ENCODE measurements around the gene PUM2.
"Not testable (repeated sequence)": the region's sequence is repeated elsewhere in the genome, so short reads cannot be mapped to it uniquely, and the experiment has no call there.

Gene PUM2

DNA sequence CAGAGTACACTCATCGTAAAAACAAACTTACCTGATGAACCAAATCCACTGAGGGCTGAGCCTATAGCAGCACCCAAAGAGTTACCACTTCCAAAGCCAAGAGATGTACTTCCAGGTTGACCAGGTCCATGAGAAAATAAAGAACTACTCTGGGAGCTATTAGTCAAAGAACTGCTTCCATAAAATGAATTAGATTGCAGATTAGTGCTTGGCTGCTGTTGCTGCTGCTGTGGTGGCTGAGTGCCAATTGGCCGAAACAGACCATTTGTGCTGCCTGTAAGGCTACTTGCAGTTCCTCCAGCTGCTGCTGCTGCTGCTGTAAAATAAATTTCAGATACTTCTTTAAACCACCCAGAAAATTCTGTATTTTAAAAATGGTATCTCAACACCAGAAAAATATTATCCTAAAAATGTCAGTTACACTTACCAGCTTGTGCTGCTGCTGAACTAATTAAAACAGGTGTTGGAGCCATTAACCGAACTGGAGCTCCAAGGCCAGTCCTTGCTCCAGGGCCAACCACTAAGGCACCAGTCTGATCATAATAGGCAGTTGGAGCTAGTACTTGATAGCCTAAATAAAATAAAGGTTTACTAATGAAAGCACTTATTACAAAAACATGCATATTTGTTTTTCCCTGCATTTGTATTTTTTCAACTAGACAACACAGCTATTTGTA is 67.6 kb downstream of the PUM2 start:
- no peak for DNase-seq

- no peak for DNase-seq
Observed at GRCh38 chr2:20281876-20282275, 68.8 kb downstream of the PUM2 start.

DNA sequence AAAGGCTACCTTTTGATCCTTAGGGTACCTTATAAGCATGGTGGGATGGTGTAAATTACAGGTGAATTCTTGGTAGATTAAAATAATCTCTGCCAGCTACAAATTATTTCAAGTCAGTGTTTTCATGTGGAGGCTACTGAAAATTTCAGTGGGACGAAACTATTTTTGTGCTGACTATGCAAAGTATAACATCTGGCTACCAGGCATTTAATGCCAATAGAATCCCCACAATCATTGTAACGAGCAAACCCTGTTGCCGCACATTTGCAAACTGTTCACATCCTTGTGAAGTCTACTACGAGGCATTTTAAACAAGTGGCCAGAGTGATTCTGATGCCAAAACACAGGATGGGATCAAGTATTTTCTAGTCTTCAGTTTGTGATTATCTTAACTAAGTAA is 77.6 kb downstream of the PUM2 start:
- DNase-seq: no peak

DNA sequence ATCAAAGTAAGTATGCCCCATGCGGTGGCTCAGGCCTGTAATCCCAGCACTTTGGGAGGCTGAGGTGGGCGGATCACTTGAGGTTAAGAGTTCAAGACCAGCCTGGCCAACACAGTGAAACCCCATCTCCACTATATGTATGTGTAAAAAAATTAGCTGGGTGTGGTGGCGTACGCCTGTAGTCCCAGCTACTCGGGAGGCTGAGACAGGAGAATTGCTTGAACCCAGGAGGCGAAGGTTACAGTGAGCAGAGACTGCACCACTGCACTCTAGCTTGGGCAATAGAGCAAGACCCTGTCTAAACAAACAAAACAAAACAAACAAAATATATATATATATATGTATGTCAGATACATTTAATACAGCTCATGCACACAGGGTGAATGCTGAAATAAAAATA is 82.3 kb downstream of the PUM2 start:
- not testable (repeated sequence) for DNase-seq

GRCh38 chr2:20267529-20267928 is 83.1 kb downstream of the PUM2 start:
- no peak for DNase-seq

DNA sequence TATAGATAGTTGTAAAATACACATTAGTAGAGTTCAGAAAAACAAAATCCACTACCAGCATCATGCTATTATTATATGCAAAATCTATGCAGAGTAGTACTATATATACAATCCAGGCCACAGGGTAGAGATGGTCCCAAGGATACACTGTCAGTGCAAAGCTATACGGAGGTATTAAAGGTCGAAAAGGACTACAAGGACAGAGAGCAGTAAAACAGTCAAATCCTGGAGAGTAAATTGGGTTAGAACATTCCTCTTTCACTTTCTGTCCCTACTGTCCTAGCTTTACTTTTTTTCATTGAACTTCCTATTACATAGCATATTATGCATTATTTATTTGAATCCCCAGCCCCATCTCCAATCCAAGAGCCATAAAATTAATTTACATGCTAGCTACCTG is 86.0 kb downstream of the PUM2 start:
- DNase-seq: no peak

- DNase-seq: no peak
Observed at GRCh38 chr2:20257411-20257810, 93.2 kb downstream of the PUM2 start.

- DNase-seq: no peak
Observed at GRCh38 chr2:20254731-20255130, 95.9 kb downstream of the PUM2 start.

DNA sequence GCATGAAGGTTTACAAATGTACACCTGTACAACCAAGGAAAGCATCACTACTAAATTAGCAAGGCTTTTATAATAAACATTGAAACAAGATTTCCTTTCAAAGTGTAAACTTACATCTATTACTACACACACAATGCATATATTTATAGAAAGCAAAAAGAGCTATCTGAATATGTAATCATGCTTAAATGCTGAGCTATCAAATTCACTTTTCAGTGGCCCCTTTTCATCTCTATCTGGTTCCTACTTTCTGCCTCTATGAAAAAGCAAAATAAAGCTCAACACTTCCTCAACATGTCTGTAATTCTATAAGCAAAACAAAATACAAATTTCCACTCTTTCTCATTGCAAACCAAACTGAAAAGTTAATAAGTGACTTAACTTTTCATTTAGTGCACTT is 100.2 kb downstream of the PUM2 start:
- no peak for DNase-seq

DNA sequence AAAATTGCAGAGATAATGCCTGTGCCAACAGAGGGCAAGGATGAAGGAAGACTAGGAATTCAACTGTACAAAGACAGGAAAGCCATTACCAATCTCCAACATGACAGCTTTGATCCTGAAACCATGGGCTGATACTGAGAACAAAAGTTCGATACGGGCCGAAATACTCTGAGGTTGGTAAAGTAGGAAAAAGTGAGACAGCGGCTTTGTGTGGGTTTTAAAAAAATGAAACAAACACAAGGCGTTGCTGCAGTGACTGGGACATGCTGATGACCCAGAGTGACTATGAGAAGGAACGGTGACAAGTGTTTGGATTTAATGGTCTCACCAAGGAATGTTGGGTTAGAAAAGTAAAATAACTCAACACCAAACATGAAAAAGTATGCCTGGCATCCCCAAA is 101.5 kb downstream of the PUM2 start:
- no peak for DNase-seq

- DNase-seq: no peak
Observed at GRCh38 chr2:20247084-20247483, 103.6 kb downstream of the PUM2 start.

DNA sequence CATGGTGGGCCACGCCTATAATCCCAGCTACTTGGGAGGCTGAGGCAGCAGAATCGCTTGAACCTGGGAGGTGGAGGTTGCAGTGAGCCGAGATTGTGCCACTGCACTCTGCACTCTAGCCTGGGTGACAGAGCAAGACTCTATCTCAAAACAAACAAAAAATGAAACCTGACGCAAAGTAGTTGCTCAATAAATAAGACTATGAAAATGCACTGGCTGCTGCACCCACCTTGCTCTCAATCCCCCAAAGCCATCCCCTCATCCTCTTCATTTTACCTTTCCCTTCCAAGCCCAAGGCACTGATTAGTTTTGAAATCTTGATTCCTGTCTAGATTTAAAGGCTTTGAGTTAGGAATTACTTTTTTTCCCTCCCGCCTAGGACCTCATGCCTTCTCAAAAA is 107.0 kb downstream of the PUM2 start:
- not testable (repeated sequence) for DNase-seq

GRCh38 chr2:20242727-20243377 is 107.8 kb downstream of the PUM2 start:
- no peak for DNase-seq

DNA sequence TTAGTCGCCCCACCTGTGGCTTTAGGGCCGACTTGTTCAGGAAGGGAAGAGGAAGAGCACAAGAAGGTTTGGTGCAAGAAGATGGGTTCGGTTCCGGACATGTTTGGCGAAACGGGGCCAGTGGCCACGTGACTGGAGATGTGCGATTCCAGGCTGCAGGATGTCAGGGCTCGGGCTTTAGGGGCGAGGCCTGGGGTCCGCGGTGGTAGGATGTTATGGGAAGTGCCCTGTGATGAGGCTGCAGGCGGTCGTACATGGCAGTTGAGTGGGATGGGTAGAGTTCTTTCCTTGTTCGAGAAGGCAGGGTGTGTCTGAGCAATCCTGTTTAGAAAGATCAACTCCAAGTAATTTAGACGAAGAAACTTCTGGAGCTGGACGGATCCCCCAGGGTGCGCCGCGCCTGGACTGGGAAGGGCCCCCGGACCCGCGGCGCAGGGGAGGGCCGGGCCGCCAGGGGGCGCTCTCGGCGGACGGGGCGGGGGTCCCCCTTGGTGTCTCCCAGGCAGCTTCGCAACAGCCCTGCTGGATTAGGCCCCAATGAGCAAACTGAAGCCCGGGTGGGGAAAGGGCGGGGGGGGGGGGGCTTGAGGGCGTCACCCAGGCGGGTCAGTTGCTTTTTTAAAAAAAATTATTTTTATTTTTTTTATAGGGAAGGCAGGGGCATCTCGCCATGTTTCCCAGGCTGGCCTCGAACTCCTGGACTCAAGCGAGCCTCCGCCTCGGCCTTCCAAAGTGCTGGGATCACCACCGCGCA is 108.5 kb downstream of the PUM2 start:
- DNase-seq: no peak

DNA sequence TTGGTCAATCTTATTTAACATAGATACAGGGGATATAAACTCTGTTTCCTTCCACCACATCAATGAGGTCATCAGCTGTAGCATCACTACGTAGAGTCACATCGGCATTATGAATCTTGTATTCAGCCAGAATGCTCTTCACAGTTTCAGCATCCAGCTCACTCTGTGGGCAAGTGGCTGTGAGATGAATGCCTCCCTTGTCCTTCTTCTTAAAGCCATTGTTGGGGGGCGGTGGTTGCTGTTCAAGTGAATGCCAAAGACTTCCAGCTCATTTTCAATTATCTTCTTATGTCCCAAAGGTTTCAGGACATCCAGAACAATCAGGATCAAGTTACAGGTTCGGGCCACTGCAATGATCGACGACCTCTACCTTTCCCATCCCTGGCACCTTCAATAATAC is 110.4 kb downstream of the PUM2 start:
- not testable (repeated sequence) for DNase-seq

DNA sequence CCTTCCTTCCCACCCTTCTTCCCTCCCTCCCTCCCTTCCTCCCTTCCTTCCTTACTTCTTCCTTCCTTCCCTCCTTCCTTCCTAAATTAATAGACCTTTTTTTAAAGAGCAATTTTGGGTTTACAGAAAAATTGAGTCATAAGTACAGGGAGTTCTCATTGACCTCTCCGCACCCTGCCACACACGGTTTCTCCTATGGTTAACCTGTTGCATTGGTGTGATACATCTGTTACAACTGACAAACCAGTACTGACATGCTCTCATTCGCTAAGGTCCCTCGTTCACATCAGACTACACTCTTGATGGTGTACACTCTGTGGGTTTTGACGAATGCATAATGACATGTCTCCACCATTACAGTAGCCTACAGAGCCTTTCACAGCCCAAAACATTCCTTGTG is 114.1 kb downstream of the PUM2 start:
- no peak for DNase-seq

DNA sequence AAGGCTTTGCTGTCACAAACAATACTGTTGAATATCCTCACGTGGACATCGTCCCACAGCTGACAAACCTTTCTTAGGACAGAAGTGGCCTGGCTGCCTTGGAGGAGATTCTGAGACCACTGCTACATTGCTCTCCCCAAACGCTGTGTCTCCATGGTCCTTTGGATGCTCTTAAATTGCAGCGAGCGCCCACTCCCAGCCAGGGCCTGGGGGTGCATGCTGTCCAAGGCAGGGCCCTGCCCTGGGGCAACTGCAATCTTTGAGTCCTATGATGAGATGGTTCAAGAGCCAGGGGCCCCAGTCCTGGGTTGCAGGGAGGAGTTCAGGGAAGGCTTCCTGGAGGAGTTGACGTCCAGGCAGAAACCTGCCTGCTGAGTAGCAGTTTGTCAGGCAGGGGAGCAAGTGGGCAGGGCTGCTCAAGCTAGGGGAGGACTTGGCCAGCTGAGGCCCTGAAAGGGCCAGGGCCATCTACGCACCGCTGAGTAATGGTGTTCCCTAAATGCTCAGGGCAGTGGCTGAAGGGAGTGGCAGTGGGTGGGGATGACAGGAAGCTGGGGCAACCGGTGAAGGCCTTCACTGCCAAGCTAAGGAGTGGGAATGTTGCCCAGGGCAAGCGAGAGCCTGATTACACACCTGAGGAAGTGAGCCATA is 114.9 kb downstream of the PUM2 start:
- DNase-seq: no peak

- DNase-seq: not testable (repeated sequence)
Observed at GRCh38 chr2:20234597-20234996, 116.0 kb downstream of the PUM2 start.

DNA sequence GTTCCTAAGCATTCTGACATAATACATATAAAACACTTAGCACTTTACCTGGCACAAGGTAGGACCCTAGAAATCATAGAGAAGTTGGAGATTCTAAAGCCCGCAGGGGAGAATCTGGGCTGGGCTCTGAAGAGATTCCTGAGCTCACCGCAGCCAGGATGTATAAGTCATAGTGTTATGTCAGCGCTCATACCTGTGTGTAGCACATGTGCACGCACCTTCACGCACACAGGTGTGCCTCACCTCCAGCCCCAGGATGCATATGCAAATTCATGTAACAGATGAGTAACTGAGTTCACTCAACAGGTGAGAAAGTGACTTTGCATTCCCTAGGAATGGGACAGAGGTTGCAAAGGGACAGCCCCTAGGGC is 117.8 kb downstream of the PUM2 start:
- no peak for DNase-seq

GRCh38 chr2:20231598-20232026 is 119.0 kb downstream of the PUM2 start:
- no peak for DNase-seq

GRCh38 chr2:20231159-20231558 is 119.5 kb downstream of the PUM2 start:
- DNase-seq: no peak

GRCh38 chr2:20230114-20230425 is 120.6 kb downstream of the PUM2 start:
- no peak for DNase-seq

DNA sequence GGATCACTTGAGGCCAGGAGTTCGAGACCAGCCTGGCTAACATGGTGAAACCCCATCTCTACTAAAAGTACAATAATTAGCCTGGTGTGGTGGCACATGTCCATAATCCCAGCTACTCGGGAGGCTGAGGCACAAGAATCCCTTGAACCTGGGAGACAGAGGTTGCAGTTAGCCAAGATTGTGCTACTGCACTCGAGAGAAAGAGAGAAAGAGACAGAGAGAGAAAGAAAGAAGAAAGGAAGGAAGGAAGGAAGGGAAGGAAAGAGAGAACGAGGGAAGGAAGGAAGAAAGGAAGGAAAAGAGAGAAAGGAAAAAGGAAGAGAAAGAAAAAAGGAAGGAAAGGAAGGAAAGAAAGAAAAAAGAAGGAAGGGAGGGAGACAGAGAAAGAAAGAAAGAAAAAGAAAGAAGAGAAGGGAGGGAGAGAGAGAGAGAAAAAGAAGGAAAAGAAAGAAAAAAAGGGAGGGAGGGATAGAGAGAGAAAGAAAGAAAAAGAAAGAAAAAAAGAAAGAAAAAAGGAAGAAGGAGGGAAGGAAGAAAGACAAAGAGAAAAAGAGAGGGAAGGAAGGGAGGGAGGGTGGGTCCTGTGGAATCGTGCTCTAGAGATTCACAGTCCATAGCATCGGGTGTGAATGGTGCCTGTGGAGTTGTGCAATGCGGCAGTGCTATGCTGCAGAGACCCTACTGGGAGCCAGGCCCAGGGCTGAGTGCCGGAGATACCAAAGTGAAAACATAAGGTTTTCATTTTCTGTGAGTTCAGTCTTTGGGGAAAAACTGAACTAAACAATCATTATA is 121.1 kb downstream of the PUM2 start:
- DNase-seq: no peak

All from inflammatory macrophage treated with lipopolysaccharide for 1 hour (primary cell).